Activated naive CD8-positive, alpha-beta T cell treated with anti-CD3 and anti-CD28 coated beads, Interleukin-2, amount 10 ng/mL, durations not matched to agents 7 days and 5 days (primary cell): ENCODE data around the gene MYOC. TPM values are rescaled to one million over a fixed set of nuclear protein-coding genes. Genes with fewer than 3 reads are reported as not detected.
"Not testable (repeated sequence)": the region's sequence is repeated elsewhere in the genome, so short reads cannot be mapped to it uniquely, and the experiment has no call there.

Experiments
- ATAC-seq: fragments of 150-1000 bp; cut with Tn5 transposase; one replicate; pipeline ENCODE4 v1.10.0; 2021; ENCODE audit warnings: low read depth, moderate library complexity
- POLR2A ChIA-PET: fragments of 350-600 bp; sonication (Branson Sonifier 250); formaldehyde crosslinking; loops from one replicate; lab custom pipeline; 2021; ENCODE audit warnings: antibody characterized with exemption; lab: Charles Lee
- DNase-seq: peaks from one replicate; pipeline ENCODE4 v3.0.0; 2021
- H3K27ac Mint-ChIP-seq: one replicate; pipeline ENCODE4 v1.8.0; 2022; ENCODE audit warnings: mild to moderate bottlenecking, mixed read lengths
- H3K27me3 Mint-ChIP-seq: one replicate; pipeline ENCODE4 v1.8.0; 2022; ENCODE audit warnings: mild to moderate bottlenecking, moderate library complexity, mixed read lengths
- H3K36me3 Mint-ChIP-seq: one replicate; pipeline ENCODE4 v1.8.0; 2021; ENCODE audit warnings: mild to moderate bottlenecking, mixed read lengths
- H3K4me1 Mint-ChIP-seq: one replicate; pipeline ENCODE4 v1.8.0; 2021; ENCODE audit warnings: mixed read lengths
- H3K4me3 Mint-ChIP-seq: one replicate; pipeline ENCODE4 v1.8.0; 2022; ENCODE audit warnings: mild to moderate bottlenecking, moderate library complexity, mixed read lengths
- H3K9me3 Mint-ChIP-seq: one replicate; pipeline ENCODE4 v1.8.0; 2021; ENCODE audit warnings: mixed read lengths
- total RNA-seq, 2 experiments: library from RNA; stranded (reverse); gene quantifications; one replicate each; pipeline ENCODE4 v1.2.3, GENCODE V29; 2021

The MYOC gene
- total RNA-seq, 2 experiments from 2014 or later: not detected

DNA sequence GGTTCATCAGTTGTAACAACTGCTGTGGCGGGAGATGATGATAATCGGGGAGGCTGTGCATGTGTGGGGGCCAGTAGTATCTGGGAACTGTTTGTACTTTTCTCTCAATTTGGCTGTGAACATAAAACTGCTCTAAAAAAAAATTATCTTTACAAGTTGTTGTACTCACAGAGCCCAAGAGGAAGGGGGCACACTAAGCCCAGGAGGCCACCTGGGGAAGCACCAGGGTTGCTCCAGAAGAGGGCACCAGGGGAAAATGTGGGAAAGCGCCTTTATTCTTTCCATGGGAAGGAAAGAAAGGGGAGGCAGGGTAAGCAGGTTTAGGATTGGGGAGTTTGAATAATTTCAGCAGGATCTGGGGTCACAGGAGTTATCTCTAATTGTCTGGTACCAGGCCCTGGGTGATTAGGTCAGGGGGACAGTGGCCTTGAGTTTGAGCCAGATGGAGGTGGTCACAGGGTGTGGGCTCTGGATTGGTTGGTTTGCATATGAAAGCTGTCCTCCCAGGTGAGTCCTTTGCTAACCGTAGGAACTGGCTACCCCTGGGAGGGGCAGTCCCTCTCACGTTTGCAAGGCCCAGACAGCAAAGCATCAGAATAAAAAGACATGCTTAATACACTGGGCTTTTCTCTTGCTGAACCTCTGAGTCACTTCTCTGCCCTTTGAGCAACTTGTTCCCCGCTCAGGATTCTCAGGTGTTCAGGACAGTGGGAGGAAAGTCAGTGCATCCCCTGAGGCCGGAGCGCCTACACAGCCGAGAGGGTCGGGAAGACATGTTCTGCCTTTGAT lies 11.2 kb downstream of the MYOC start:
- no peak overlapping the region for H3K27ac Mint-ChIP-seq
- H3K4me3 Mint-ChIP-seq: no peak overlapping the region
- DNase-seq: no peak
- no peaks in the 10 kb centered on the region for H3K36me3 Mint-ChIP-seq
- ATAC-seq: no peak
- H3K4me1 Mint-ChIP-seq: peaks cover 10% of the 10 kb centered on the region
- no peaks in the 10 kb centered on the region for H3K9me3 Mint-ChIP-seq
- peaks cover 4% of the 10 kb centered on the region for H3K27me3 Mint-ChIP-seq
- POLR2A ChIA-PET: no interaction called here

GRCh38 chr1:171640225-171640624 lies 12.3 kb downstream of the MYOC start:
- Mint-ChIP-seq H3K27me3 (peaks cover 4% of the 10 kb centered on the region), H3K36me3 (no peaks in the 10 kb centered on the region), H3K27ac (no peak overlapping the region), H3K4me1 (peaks cover 11% of the 10 kb centered on the region), H3K9me3 (no peaks in the 10 kb centered on the region), H3K4me3 (no peak overlapping the region)
- ATAC-seq: no peak
- POLR2A ChIA-PET: no interaction called here
- DNase-seq: no peak

- Mint-ChIP-seq H3K4me3 (no peak overlapping the region), H3K9me3 (no peaks in the 10 kb centered on the region), H3K4me1 (peaks cover 6% of the 10 kb centered on the region), H3K27ac (no peak overlapping the region), H3K36me3 (no peaks in the 10 kb centered on the region), H3K27me3 (no peaks in the 10 kb centered on the region)
- ATAC-seq (no peak), DNase-seq (no peak)
- POLR2A ChIA-PET: no interaction called here
Measured at GRCh38 chr1:171637928-171638576, 14.4 kb downstream of the MYOC start.

GRCh38 chr1:171636141-171636540 lies 16.3 kb downstream of the MYOC start:
- no peak overlapping the region for H3K4me3 Mint-ChIP-seq
- peaks cover 6% of the 10 kb centered on the region for H3K4me1 Mint-ChIP-seq
- no peak for DNase-seq
- ATAC-seq: no peak
- no peaks in the 10 kb centered on the region for H3K36me3 Mint-ChIP-seq
- POLR2A ChIA-PET: no interaction called here
- no peak overlapping the region for H3K27ac Mint-ChIP-seq
- no peaks in the 10 kb centered on the region for H3K9me3 Mint-ChIP-seq
- peaks cover 13% of the 10 kb centered on the region for H3K27me3 Mint-ChIP-seq

DNA sequence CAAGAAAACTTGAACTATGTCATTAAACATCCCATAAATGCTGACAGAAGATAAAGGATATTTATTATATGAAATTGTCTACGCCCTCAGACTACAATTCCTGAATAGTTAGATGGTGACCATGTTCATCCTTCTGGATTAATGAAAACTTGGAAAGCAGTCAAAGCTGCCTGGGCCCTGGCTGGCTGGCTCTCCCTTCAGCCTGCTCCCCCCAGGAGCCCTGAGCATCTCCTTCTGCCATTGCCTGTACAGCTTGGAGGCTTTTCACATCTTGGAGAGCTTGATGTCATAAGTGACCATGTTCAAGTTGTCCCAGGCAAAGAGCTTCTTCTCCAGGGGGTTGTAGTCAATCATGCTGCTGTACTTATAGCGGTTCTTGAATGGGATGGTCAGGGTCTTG lies 16.8 kb downstream of the MYOC start:
- no peak for DNase-seq
- no peak for ATAC-seq
- Mint-ChIP-seq H3K4me3 (no peak overlapping the region), H3K36me3 (no peaks in the 10 kb centered on the region), H3K9me3 (no peaks in the 10 kb centered on the region), H3K27ac (no peak overlapping the region), H3K27me3 (peaks cover 16% of the 10 kb centered on the region), H3K4me1 (peaks cover 6% of the 10 kb centered on the region)
- POLR2A ChIA-PET: no interaction called here

GRCh38 chr1:171628225-171628624 lies 24.3 kb downstream of the MYOC start:
- peaks cover 29% of the 10 kb centered on the region for H3K27me3 Mint-ChIP-seq
- no peak overlapping the region for H3K4me3 Mint-ChIP-seq
- no peaks in the 10 kb centered on the region for H3K4me1 Mint-ChIP-seq
- no peak for ATAC-seq
- no peaks in the 10 kb centered on the region for H3K36me3 Mint-ChIP-seq
- no peak for DNase-seq
- POLR2A ChIA-PET: no interaction called here
- H3K27ac Mint-ChIP-seq: no peak overlapping the region
- H3K9me3 Mint-ChIP-seq: no peaks in the 10 kb centered on the region

GRCh38 chr1:171627020-171627419 lies 25.5 kb downstream of the MYOC start:
- POLR2A ChIA-PET: no interaction called here
- Mint-ChIP-seq H3K27me3 (peaks cover 23% of the 10 kb centered on the region), H3K9me3 (no peaks in the 10 kb centered on the region), H3K4me1 (no peaks in the 10 kb centered on the region), H3K36me3 (no peaks in the 10 kb centered on the region), H3K4me3 (no peak overlapping the region), H3K27ac (no peak overlapping the region)
- ATAC-seq (no peak), DNase-seq (no peak)

DNA sequence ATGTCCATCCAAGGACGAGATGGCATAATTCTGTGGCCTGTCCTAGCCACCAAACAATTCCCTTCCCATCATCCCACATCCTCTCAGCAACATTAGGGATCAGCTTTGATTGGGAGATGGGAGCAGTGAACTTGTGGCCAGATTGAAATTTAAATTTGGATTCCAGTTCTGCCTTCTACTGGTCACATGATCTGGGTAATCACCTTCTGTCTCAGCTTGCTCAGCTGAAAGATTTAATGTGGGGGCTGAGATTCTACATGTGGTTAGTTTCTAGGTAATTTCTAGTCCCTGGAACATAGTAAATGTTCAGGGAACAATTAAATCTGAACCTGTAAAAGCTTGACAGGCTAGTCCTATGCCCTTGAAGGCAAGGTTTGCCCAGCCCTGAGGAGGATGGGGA lies 27.3 kb downstream of the MYOC start:
- DNase-seq: no peak
- H3K4me3 Mint-ChIP-seq: no peak overlapping the region
- no peaks in the 10 kb centered on the region for H3K4me1 Mint-ChIP-seq
- H3K36me3 Mint-ChIP-seq: no peaks in the 10 kb centered on the region
- peaks cover 12% of the 10 kb centered on the region for H3K27me3 Mint-ChIP-seq
- ATAC-seq: no peak
- POLR2A ChIA-PET: no interaction called here
- no peak overlapping the region for H3K27ac Mint-ChIP-seq
- H3K9me3 Mint-ChIP-seq: no peaks in the 10 kb centered on the region

- ATAC-seq (no peak), DNase-seq (no peak)
- no peaks in the 10 kb centered on the region for H3K9me3 Mint-ChIP-seq
- H3K36me3 Mint-ChIP-seq: no peaks in the 10 kb centered on the region
- H3K4me1 Mint-ChIP-seq: no peaks in the 10 kb centered on the region
- POLR2A ChIA-PET: no interaction called here
- H3K27me3 Mint-ChIP-seq: peaks cover 8% of the 10 kb centered on the region
- H3K4me3 Mint-ChIP-seq: no peak overlapping the region
- H3K27ac Mint-ChIP-seq: no peak overlapping the region
Measured at GRCh38 chr1:171623651-171624331, 28.7 kb downstream of the MYOC start.

GRCh38 chr1:171622152-171622462 lies 30.4 kb downstream of the MYOC start, which contains the start of gene MYOCOS:
Gene MYOCOS (plus strand): TSS chr1:171622243. CDS start chr1:171623884, 1,641 bp downstream.
- H3K9me3 Mint-ChIP-seq: no peaks in the 10 kb centered on the region
- no peak within 1 kb of the TSS for H3K4me3 Mint-ChIP-seq
- DNase-seq (no peak), ATAC-seq (no peak)
- H3K27ac Mint-ChIP-seq: no peak within 1 kb of the TSS
- no peaks in the 10 kb centered on the region for H3K4me1 Mint-ChIP-seq
- H3K36me3 Mint-ChIP-seq: no peaks in the 10 kb centered on the region
- H3K27me3 Mint-ChIP-seq: peaks cover 8% of the 10 kb centered on the region
- POLR2A ChIA-PET: no interaction called here

- Mint-ChIP-seq H3K27me3 (peaks cover 10% of the 10 kb centered on the region), H3K4me1 (no peaks in the 10 kb centered on the region)
Measured at GRCh38 chr1:171616586-171616985, 35.9 kb downstream of the MYOC start.

DNA sequence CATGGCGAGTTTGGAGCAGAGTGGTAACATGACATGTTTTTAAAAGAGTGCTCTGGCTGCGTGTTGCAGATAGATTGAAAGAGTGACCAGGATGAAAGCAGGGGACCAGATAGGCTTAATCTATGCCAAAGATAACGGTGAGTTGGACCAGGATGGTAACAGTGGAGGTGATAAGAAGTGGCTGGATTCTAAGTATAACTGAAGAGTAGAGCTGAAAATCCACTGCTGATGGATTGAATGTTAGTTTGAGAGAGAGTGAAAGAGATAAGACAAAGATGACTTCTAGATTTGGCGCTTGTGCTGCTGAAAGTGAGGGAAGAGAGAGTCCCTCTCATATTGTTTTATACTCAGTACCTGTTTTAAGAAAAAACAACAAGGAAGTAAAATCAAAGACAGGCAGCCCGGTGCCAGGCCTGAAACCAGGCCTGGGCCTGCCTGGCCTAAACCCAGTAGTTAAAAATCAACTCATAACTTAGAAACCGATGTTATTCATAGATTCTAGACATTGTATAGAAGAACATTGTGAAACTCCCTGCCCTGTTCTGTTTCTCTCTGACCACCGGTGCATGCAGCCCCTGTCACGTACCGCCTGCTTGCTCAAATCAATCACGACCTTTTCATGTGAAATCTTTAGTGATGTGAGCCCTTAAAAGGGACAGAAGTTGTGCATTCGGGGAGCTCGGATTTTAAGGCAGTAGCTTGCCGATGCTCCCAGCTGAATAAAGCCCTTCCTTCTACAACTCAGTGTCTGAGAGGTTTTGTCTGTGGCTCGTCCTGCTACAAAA lies 37.2 kb downstream of the MYOC start:
- H3K4me1 Mint-ChIP-seq, H3K36me3 Mint-ChIP-seq, POLR2A ChIA-PET, H3K9me3 Mint-ChIP-seq, ATAC-seq, H3K4me3 Mint-ChIP-seq, DNase-seq, H3K27ac Mint-ChIP-seq: not testable (repeated sequence)
- peaks cover 10% of the 10 kb centered on the region for H3K27me3 Mint-ChIP-seq

More at GRCh38 chr1:171616586-171616985, 35.9 kb downstream of the MYOC start:
- no peak overlapping the region for H3K4me3 Mint-ChIP-seq
- no peak overlapping the region for H3K27ac Mint-ChIP-seq
- no peaks in the 10 kb centered on the region for H3K36me3 Mint-ChIP-seq
- no peak for ATAC-seq
- H3K9me3 Mint-ChIP-seq: no peaks in the 10 kb centered on the region
- no peak for DNase-seq
- POLR2A ChIA-PET: no interaction called here

DNA sequence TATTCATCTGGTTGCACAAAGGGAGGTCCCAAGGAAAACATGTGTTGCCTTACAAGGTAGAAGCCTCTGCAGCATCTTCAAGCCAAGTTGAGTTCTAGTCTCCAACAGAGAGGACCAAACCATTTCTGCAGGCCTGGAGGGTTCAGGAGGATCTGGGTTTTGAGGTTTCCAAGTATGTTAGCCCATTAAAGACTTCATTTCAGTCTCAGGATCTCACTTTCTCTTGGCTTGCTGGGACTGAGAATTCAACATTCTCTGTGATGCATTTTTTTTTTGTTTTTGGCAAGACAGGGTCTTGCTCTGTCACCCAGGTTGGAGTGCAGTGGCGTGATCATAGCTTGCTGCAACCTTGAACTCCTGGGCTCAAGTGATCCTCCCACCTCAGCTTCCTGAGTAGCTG lies 39.2 kb downstream of the MYOC start:
- peaks cover 10% of the 10 kb centered on the region for H3K27me3 Mint-ChIP-seq
- ATAC-seq: no peak
- no peak overlapping the region for H3K4me3 Mint-ChIP-seq
- POLR2A ChIA-PET: no interaction called here
- no peaks in the 10 kb centered on the region for H3K36me3 Mint-ChIP-seq
- no peak overlapping the region for H3K27ac Mint-ChIP-seq
- no peaks in the 10 kb centered on the region for H3K4me1 Mint-ChIP-seq
- DNase-seq: no peak
- no peaks in the 10 kb centered on the region for H3K9me3 Mint-ChIP-seq
